GM12875 (cell line): ENCODE measurements around the gene TMPRSS6.

Experiments used
- H3K4me3 ChIP-seq: one replicate; pipeline ENCODE4 v1.5.1; 2011; ENCODE audit warnings: low read depth, low read length, control low read depth
- CTCF ChIP-seq: IDR thresholded peaks from 2 replicates; pipeline ENCODE4 v1.5.1; 2011; ENCODE audit warnings: low read depth, mild to moderate bottlenecking, control low read depth, inconsistent platforms, low read length, moderate library complexity, borderline replicate concordance; ENCODE audit not compliant: insufficient read depth

The TMPRSS6 gene

GRCh38 chr22:37126383-37126782, 16.9 kb upstream of the TMPRSS6 start:
- TF ChIP-seq CTCF, result no peak
- no peak overlapping the region for H3K4me3 ChIP-seq

DNA sequence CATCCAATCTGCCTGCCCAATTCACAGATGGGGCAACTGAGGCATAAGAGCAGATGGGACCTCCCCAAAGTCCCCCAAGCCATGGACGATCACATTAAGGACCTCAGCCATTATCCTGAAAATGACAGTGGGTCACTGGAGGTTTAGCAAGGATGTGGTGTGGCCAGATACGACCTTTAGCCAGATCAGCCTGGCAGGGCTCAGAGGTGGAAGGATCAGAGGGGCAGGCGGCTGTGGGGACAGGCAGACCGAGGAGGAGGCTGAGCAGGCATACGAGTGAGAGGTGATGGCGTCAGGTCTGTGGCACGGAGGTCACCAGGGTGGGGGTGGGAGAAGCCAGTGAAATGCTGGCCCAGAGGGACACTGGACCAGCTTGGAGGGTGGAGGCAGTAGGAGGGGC, 14.1 kb upstream of the TMPRSS6 start:
- TF ChIP-seq CTCF, result no peak
- no peak overlapping the region for H3K4me3 ChIP-seq

GRCh38 chr22:37122598-37123180, 13.2 kb upstream of the TMPRSS6 start:
- TF ChIP-seq CTCF, result no peak
- H3K4me3 ChIP-seq, result no peak overlapping the region

DNA sequence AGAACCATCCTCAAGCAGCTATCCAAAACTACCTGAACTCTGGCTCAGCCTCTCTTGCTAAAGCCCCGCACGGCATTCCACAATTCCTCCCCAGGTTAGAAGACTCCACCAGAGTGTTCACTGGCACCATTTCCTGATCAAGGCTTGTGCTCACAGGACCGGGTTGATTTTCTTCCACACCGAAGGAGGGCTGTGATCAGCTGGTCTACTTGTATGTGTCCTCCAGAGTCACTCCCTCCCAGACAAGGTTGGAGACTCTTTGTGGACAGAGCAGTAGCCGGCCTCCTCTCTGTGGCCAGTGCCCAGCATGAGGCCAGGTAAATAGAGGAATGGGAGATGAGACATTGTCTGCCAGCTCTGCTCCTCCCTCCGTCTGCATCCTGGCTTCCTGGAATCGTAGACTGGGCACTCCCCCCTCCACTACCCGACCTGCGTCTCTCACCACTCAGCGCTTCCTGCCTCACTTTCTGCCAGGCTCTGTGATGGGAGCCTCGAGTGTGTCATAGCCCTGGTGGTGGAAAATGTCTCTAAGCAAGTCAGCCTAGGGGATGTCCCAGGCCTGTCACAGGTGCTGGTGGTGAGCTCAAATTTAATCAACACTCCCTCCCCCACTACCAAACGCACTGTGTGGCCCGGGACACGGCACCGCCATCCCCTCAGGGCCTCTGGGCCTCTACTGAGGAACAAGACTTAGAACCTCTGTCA, 12.5 kb upstream of the TMPRSS6 start:
- TF ChIP-seq CTCF, result no peak
- no peak overlapping the region for H3K4me3 ChIP-seq

- TF ChIP-seq CTCF, result no peak
- H3K4me3 ChIP-seq, result no peak overlapping the region
Observed at GRCh38 chr22:37120569-37121340, 11.2 kb upstream of the TMPRSS6 start.

DNA sequence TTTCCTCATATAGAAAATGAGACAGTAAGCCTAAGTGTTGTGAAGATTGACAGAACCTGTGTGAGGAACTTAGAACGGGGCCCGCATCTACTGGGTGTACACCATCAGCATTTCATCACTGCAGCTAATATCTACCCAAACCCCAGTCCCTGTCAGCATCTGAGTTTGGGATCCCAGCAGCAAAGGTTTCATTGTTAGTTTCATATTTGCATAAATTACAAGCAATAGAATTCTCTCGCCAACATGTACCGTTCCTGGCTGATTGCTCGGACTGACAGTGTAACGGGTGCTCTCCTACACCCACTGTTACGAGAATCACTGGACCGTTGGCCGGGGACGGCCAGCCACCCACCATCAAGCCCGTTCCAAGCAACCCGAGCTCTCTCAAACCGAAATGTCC, 10.4 kb upstream of the TMPRSS6 start:
- no peak for TF ChIP-seq CTCF
- H3K4me3 ChIP-seq, result no peak overlapping the region
